ENCODE results near the gene RGS1.

- TF ChIP-seq CTCF (conservative IDR thresholded peaks at IDR 0.05; ENCODE audit: low read depth in 2 of 2) (no peak; a peak in 2 of 4 replicates), EZH2phosphoT487 (IDR thresholded peaks at IDR 0.05; ENCODE audit: unreplicated experiment) (no peak), POLR2AphosphoS5 (IDR thresholded peaks at IDR 0.05; ENCODE audit: low read depth) (no peak), JUNB (IDR thresholded peaks at IDR 0.05; ENCODE audit: unreplicated experiment) (no peak), CREB1 (CRISPR knock-in tag; IDR thresholded peaks at IDR 0.05; ENCODE audit: low read depth) (no peak), EZH2 (IDR thresholded peaks at IDR 0.05; ENCODE audit: low read depth, unreplicated experiment) (no peak), REST (IDR thresholded peaks at IDR 0.05; ENCODE audit: unreplicated experiment) (no peak), ZNF331 (CRISPR knock-in tag; IDR thresholded peaks at IDR 0.05; ENCODE audit: low read depth) (no peak), NANOG (IDR thresholded peaks at IDR 0.05; ENCODE audit: borderline replicate concordance) (no peak), ETS1 (IDR thresholded peaks at IDR 0.05) (no peak), STAT1 (IDR thresholded peaks at IDR 0.05; ENCODE audit: unreplicated experiment) (no peak), ZNF462 (CRISPR knock-in tag; IDR thresholded peaks at IDR 0.05) (no peak), ZNF114 (CRISPR knock-in tag; IDR thresholded peaks at IDR 0.05) (no peak)
Measured at GRCh38 chr1:192610112-192610889, 34.7 kb downstream of the RGS1 start.
